Measurements from ENCODE around the gene XXYLT1.

DNA sequence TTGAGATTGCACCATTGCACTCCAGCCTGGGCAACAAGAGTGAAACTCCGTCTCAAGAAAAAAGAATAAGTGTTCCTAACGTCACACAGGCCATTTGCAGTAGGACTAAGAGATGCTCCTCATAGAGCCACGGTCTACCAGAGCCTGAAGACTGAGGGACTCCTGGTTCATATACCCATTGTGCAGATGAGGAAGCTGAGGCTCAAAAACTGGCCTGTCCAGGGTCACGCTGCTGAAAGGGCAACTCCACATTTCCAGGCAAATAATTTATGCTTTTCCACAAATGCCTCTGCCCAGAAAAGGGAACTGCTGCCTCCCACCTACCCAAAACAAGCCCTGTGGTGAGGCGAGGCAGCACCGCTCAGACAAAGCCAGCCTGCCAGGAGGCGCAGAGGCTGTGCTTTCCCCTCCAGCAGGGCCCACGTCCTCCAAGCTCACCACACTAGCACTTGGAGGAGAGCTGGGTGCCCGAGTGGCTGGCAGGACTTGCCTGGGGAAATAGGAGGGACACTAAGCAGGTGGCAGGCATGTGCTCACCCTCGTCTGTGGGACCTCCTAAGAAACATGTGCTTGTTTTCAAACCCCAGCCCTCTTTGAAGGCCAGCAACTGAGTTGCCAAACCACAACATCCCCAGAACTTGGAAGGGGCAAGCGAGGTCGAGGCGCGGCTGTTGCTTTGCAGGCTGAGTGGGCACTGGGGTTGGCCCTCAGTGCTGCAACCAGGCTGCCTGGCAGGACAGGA, 195.6 kb downstream of the XXYLT1 start:
- TF ChIP-seq CTCF (IDR thresholded peaks at IDR 0.05 in 2 of 3, conservative IDR thresholded peaks at IDR 0.05 in 1 of 3; ENCODE audit: borderline replicate concordance in 1 of 3, insufficient read depth in 1 of 3, low read depth in 2 of 3, low read length in 2 of 3) (no peak), RAD21 (IDR thresholded peaks at IDR 0.05; ENCODE audit: low read depth) (no peak), POLR2A (IDR thresholded peaks at IDR 0.05; ENCODE audit: borderline replicate concordance, extremely low read depth, insufficient read depth, insufficient read length) (no peak)

Measured in HCT116 (cell line).